IMR-90 (cell line): ENCODE measurements around the gene CERS4.
"Not testable (repeated sequence)": the region's sequence is repeated elsewhere in the genome, so short reads cannot be mapped to it uniquely, and the experiment has no call there.

Experiments
- BHLHE40 ChIP-seq: fragments of 150-350 bp; IDR thresholded peaks from 2 replicates; pipeline ENCODE4 v1.6.1; 2016; ENCODE audit warnings: mild to moderate bottlenecking, low read depth, low read length
- CEBPB ChIP-seq: IDR thresholded peaks from 2 replicates; pipeline ENCODE4 v1.6.1; 2012; ENCODE audit warnings: low read depth, low read length, improper control_type of control experiment
- CTCF ChIP-seq: conservative IDR thresholded peaks from 2 replicates; pipeline ENCODE4 v1.5.1; 2012; ENCODE audit warnings: mild to moderate bottlenecking, low read depth, low read length, improper control_type of control experiment
- MXI1 ChIP-seq: IDR thresholded peaks from 2 replicates; pipeline ENCODE4 v1.6.1; 2012; ENCODE audit warnings: low read depth, mild to moderate bottlenecking, low read length, moderate library complexity, borderline replicate concordance
- POLR2A ChIP-seq: IDR thresholded peaks from 2 replicates; pipeline ENCODE4 v1.6.1; 2012; ENCODE audit warnings: mild to moderate bottlenecking, low read depth, low read length
- RAD21 ChIP-seq: IDR thresholded peaks from 2 replicates; pipeline ENCODE4 v1.6.1; 2012; ENCODE audit warnings: low read length, improper control_type of control experiment
- TF ChIP-seq, protein P1 (sequence below): fragments of 150-350 bp; IDR thresholded peaks from 2 replicates; pipeline ENCODE4 v1.6.1; 2016; ENCODE audit warnings: low read depth, mild to moderate bottlenecking, low read length, moderate library complexity, borderline replicate concordance

GRCh38 chr19:8247129-8247890, 38.1 kb downstream of the CERS4 start:
- not testable (repeated sequence) for TF ChIP-seq BHLHE40, RAD21, CTCF, MXI1, POLR2A, CEBPB
- TF ChIP-seq, protein P1, sequence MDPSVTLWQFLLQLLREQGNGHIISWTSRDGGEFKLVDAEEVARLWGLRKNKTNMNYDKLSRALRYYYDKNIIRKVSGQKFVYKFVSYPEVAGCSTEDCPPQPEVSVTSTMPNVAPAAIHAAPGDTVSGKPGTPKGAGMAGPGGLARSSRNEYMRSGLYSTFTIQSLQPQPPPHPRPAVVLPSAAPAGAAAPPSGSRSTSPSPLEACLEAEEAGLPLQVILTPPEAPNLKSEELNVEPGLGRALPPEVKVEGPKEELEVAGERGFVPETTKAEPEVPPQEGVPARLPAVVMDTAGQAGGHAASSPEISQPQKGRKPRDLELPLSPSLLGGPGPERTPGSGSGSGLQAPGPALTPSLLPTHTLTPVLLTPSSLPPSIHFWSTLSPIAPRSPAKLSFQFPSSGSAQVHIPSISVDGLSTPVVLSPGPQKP = not testable (repeated sequence)
